HG03103 (cell line): Measurements from ENCODE around the gene CCDC187.

Source experiments
- ATAC-seq: cut with Tn5 transposase; IDR thresholded peaks from one replicate; pipeline ENCODE4 v1.9.1; 2021; ENCODE audit warnings: low read depth; ENCODE audit not compliant: unreplicated experiment

The CCDC187 gene

DNA sequence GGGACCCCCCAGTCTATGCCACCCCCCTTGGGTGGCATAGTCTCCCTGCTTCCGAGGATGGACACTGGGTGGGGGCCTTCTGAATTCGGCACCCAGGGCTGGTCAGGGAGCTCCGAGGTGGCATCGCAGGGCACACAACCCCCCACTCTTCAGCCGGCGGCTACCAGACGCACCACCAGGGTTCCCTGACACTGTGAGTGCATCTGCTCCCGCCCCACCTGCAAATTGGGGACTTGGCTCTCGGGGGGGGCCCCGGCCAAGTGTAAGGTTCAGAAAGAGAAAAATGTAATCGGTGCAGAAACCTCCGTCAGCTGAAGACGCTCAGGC, 45.6 kb downstream of the CCDC187 start:
- ATAC-seq, result no peak

DNA sequence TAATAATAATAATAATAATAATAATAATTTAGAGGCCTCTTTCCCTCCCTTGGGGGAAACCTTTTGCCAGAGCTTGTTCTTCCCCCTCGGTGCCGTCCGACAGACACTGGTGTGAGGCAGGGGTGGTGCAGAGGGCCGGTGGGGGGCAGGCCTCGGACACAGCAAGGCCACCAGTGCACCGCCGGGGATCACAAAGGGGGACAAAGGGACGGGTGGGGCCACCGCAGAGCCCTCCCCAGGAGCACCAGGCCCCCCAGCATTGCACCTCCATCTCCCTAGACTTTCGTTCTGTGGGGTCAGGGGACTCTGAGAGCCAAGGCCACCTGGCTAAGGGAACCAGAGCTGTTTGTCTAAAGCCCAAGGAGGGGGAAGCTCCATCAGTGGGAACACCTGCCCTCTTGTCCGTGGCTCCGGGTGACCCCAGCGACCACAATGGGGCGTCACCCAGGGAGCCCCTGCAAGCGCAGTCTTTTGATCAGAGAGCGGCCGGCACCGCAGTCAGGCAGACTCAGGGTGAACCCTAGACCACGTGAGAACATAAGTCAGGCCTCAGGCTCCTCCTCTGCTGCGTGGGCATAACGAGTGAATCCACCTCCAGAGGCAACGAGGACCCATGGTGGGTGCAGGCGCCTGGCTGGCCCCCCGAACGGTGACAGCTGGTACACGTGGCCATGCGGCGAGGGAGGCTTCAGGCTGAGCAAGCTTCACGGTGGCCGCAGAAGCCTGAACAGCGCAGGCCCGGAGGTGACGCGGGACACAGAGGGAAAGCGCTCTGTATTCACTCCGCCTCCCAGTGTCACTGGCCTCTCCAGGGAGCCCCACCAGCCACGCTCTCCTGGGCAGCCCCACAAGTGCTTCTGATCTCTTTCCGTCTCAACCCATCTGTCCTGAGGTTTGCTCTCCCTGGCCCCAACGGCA, 46.3 kb downstream of the CCDC187 start:
- ATAC-seq, result no peak

DNA sequence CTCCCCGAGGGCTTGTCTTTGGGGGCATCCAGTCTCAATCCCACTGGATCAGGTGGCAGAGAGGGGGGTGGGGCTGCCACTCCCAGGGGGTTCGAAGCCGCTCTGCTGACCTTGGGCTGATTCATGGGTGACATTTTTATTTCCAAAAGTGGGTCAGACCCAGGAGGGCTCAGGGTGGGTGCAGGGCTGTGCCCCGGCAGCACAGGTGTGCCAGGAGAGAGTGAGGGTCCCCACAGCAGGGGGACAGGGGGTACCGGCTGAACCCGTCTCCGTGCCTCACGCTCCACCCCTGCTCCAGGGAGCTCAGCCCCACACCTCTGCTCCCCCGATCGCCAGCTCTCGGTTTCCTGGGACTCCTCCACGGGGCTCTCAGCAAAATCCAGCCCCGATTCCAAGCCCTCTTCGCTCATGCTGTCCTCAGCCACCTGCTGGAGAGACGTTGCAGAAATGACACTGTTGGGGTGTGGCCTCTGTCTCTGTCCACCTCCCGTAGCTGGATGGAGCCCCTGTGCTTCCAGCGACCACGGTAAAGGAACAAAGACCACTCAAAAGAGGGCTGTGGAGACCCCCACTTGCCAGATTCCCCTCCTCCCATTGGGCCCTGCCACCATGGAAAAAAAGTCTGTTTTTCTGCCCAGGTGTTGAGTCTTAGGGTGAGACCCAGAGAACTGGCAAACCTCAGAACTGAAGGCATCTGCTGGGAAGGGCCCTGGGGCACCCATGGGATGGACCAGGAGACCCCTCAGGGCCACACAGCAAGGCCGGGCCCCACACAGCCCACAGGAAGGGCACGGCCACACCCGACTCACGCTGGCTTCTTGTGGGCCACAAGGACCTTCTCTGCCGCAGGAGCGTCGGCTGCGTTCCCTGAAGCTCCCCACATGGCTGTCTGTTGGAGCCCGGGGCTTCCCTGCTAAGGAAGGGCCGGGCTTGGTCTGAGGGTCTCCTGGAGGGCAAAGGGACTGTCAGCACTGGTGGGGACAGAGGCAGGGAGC, 47.7 kb downstream of the CCDC187 start:
- ATAC-seq, result no peak

DNA sequence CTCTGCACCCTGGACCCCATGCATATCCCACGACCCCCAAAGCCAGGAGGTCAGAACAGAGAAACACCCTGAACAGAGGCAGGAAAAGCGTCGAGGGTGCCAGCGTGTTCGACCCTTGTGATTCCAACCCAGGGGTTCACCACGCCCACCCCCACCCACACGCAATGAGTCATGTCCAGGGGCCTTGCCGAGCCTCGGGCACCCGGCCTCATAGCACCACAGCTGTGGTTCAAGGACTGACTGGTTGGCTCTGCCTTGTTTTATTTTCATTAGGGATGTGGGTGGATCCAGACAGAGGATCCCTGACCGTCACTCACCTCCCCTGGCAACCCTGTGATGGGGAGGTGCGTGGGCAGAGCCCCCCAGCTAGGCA, 48.7 kb downstream of the CCDC187 start:
- no peak for ATAC-seq

DNA sequence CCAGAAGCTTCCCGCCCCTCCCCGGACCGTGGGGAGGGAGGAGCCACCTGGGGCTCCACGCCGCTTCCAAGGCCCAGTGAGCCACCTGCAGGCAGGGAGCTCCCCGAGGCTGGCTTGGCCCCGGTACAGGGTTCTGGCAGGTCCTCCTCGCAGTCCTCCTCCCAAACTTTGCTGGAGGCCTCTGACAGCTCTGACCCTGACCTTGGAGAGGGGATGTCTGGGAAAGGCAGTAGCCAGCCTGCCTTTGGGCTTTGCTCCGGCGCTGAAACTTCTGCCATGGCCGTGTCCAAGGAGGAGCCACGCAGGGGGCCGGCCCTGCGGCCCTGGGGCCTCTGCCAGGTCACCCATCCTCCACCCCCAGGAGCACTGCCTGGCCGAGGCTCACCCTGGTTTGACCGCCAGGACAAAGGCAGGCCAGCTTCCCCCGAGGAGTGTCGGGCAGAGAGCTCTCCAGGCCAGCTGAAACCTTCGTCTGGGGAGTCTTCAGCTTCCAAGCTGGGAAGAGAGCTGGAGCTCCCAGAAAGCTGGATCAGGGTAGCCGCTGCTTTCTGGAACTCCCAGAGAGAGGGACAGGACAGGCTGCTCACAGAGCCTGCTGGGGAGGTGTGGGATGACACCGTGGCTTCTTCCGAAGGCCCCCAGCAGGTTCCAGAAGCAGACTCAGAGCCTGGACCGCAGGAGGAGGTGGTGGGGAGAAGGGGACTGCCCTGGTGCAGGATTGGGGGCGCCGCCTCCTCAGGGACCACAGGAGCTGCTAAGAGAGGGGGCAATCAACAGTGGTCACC, 49.3 kb downstream of the CCDC187 start:
- no peak for ATAC-seq

DNA sequence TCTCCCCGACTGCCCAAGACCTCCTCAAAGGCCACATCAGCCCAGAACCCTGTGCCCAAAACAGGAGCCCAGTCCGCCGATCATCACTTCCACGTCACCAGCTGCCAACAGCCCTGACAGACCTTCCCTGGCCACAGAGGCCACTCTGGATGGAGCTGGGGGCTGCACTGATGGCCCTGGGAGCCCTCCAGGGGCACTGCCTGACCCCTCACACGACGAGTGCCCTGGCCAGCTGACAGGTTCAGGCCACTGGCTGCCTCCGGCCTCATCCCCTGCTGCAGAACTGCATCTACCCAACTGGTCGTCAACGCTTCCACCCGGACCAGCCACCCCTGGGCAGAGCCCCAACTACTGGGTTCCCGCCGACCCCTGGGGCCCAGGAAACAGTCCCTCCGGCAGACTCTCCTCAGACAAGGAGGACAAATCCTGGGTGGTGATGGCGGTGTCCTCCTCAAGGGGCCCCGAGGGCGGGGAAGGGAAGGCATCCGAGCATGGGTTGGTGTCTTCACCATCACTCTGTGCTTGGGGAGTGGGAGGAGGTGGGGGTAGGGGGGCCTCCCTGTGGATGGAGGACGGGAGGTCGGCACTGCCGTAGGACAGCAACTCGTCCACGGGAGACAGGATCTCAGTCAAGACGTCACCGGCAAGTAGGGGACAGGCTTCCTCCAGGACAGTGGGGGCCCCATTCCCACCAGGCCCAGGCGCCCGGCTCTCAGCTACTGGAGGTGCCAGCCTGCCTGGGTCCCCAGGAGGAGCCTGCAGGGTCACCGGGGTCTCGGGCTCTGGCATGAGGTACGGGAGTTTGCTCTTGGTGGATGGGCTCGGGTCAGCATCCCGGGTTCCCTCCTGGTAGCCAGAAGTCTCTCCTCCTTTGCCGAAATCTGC, 50.4 kb downstream of the CCDC187 start:
- no peak for ATAC-seq

DNA sequence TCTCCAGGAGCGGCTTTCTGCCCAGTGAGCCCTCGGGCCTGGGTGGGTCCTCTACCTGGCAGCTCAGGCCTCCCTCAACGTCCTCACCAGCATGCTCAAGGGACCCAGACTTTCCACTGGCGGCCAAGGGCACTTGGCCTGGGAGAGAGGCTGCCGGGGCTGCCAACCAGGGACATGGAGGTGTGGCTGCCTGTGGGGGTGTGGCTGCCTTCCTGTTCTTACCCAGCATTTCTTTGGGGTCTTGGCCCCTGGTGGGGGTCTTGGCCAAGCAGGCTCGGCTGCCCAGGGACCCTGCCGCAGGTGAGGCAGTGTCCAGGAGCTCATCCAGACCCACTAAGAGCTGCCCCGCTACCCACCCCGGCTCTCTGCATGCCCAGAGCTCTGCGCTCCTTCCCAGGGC, 51.0 kb downstream of the CCDC187 start:
- no peak for ATAC-seq

DNA sequence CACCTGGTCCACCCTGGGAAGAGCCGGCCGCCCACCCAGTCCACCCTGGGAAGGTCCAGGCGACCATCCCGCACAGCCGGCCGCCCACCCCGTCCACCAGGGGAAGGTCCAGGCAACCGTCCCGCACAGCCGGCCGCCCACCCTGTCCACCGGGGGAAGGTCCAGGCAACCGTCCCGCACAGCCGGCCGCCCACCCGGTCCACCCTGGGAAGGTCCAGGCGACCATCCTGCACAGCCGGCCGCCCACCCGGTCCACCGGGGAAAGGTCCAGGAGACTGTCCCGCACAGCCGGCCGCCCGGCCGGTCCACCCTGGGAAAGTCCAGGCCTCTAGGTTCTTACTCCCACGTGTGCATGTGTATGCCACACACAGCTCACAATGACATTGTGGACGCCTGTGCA, 51.6 kb downstream of the CCDC187 start:
- no peak for ATAC-seq

DNA sequence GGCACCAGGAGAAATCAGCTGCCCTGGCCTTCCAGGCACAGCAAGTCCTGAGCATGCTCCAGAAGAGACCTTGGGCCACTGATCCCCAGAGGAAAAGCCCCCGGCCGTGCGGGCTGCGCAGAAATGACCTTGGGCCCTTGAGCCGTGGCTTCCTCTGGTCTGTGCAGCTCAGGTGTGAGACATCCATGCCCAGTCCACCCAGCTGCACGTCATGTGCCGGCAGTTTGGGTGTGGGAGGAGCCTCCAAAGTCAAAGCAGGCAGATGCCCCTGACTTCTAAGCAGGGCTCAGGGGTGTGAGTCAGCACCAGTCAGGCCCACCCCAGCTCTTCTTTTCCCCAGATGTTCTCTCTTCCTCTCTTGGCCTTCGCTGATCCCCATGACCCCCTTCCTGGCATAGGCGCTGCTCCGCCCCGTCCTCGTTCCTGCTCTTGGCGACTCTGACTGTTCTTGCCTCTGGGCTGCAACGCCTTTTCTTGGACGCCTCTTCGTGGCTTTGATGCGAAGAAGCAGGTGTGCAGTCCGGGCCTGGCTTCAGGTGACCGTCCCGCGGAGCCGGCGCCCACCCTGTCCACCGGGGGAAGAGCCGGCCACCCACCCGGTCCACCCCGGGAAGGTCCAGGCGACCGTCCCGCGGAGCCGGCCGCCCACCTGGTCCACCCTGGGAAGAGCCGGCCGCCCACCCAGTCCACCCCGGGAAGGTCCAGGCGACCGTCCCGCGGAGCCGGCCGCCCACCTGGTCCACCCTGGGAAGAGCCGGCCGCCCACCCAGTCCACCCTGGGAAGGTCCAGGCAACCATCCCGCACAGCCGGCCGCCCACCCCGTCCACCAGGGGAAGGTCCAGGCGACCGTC, 52.4 kb downstream of the CCDC187 start:
- no peak for ATAC-seq

DNA sequence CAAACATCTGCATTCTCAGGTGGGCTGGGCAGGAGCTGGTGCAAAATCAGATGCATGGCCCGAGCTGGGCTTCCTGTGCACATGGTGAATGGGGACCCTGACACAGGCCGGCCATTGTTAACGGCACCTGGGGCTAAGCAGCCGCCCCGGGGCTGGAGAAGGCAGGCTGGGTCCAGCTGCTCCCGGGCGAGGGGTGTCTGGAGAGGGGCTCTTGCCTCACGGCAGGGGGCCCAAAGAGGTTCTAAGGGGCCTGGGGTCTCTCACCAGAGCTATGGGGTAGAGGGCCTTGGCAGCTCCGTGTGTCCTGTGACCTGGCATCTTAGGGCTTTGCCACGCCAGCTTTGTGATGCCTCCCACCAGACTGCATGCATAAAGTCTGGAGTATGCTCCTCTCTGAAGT, 53.2 kb downstream of the CCDC187 start:
- no peak for ATAC-seq

DNA sequence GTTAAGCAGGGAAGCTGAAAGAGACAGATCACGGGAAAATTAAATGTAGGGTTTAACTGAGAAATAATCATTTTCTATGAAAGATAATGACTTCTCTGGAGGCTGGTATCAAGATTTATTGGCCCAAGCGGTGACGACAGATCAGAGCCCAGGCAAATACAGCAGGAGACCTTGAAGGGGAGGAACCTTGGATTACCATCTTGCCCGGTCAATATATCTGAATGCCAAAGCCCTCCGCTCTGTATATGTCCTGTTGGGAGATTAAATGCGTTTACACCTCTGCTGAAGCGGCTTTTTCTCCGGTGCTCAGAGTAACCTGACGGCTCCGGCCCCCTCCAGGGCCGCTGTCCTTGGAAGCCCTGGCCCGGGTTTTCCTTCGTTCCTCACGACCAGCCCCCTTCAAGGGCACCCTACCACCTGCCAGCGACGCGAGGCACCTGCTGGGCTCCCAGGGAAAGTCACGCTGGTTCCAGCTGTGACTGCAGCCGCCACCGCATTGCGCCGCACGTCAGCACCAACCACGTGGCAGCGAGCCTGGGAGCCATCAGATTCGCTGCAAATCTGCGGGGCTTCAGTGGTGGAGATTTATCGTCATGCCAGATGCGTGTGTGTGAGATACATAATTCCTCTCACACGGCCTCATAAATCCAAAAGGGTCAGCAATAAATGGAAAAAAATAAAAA, 53.9 kb downstream of the CCDC187 start:
- no peak for ATAC-seq

DNA sequence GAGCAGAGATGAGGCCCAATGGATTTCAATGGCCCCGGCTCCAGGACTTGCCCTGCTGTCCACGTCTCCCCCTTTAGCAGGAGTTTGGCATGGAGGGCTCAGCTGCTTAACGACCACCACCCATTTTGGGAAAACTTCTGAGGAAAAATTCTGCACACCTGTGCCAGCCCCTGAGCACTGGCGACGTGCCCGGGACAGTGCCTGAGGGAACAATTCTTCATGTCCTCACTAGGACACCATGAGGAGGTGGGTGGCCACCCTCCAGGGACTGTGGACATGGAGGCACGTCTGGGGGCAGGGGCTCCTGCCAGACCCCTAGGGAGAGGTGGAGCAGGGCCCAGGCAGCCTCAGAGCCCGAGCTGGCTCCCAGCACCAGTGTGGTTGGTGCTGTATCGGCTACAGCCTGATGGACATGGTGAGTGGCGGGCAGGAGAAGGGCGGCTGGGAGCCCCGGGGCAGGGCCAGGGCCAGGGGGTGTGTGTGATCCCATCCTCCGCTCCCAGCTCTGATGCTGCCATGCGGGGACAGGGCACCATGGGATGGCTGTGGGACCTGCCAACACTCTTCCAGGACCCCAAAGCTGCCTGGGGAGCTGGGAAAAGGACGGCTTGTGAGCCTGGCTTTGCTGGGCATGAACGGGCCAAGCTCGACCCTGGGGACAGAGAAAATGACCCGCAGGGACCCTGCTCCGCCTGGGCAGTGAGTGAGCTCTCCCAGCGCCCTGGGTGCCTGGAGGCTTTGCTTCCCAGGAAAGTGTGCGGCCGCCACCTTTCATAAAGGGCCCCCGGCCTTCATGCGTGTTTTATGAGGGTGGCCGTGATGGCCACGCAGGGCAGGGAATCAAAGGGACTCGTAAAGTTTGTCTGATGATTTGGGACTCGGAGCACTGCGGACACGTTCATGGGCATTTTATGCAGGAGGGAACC, 54.7 kb downstream of the CCDC187 start:
- no peak for ATAC-seq

DNA sequence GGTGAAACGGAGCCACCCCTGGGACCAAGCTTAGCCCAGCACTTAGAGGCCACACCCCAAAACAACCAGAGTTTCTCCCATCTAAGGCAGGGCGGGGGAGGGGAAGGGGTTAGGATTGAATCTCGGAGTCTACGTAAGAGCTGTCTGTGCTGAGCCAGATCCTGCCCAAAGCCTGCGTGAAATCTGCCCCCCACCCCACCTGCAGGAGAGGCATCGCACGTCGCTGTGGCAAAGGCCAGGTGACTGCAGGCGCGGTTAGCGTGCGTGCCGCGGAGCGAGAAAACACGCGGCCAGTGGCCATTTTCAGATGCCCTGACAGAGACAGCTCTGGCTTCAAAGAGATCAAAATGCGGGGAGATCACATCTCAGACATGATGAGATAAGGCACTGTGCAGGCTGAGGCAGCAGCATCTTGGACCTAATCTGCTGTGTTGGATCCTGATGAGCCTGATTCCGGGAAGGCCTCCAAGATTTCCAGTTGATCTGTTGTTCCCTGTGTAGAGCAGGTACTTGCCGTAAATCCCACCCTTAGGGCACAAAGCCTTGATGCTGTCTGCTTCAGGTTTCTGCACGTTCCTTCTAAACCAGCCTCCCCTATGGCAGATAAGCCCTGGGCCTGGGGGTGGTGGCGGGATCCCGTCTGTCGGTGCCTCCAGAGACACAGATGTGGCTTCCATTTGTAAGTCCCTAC, 55.8 kb downstream of the CCDC187 start:
- no peak for ATAC-seq

DNA sequence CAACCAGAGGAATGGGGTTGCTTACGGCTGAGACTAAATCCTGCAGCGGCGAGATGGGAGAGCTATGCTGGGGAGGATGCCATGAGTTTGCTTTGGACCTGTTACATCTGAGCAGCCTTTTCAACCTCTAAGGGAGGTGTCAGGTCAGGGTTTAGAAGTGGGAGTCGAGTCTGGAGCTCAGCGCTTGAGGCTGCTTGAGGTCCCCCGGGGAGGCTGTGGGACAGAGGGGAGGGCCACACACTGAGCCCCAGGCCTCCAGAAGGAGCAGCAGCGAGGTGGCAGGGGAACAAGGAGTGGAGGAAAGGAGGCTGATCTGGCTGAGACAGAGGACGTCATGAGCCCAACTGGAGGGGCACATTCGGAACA, 56.4 kb downstream of the CCDC187 start:
- no peak for ATAC-seq

DNA sequence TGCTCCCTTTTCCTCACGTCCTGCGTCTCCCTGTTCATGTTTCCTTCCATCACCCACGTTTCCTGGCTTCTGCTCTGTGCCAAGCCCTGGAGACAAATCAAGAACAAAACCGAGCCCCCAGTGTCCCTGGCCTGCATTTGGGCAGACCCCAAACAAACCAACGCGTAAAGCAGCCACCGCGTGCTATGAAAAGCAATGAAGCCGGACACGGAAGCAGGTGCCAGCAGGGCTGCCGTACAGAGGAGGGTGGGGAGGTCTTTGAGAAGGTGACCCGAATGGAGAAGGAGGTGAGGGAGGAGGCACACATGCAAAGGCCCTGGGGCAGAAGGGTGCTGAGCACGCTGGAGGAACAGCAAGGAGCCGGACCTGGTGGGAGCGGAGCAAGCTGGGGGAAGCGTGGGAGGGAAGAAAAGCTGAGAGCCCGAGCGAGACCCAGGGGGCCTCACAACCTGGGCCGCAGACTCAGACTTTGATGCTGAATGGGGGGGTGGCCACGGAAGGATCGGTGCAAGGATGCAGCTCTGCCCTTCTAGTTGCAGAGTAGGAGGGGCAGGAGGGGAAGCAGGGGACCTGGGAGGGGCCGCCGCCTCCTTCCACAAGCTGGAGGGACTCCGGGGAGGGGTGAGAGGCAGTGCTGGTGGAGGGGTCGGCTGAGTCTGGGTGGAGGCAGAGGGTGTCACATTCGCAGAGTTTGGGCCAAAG, 56.9 kb downstream of the CCDC187 start:
- ATAC-seq, result no peak
